C4-2B (cell line): Measurements from ENCODE around the gene SENP7.

Experiments
- H3K27ac ChIP-seq: fragments of 450-650 bp; 2 replicates; pipeline ENCODE4 v1.5.1; 2017
- CTCF ChIP-seq: fragments of 450-650 bp; conservative IDR thresholded peaks from 2 replicates; pipeline ENCODE4 v1.5.1; 2017; ENCODE audit warnings: mild to moderate bottlenecking
- ZFX ChIP-seq: fragments of 450-650 bp; IDR thresholded peaks from 2 replicates; pipeline ENCODE4 v1.6.1; 2017

The SENP7 gene

GRCh38 chr3:101513419-101513986 is 491 bp upstream of the SENP7 start:
- H3K27ac ChIP-seq, result peak overlapping the region; percentile 81
- no peak for TF ChIP-seq ZFX
- TF ChIP-seq CTCF, result no peak

- peak overlapping the region; percentile 81 for H3K27ac ChIP-seq
- TF ChIP-seq ZFX (no peak), CTCF (no peak)
These were observed 691 bp downstream of the SENP7 start for GRCh38 chr3:101512396-101512645.

GRCh38 chr3:101509811-101510210 is 3.2 kb downstream of the SENP7 start:
- TF ChIP-seq ZFX, result no peak
- no peak for TF ChIP-seq CTCF
- no peak overlapping the region for H3K27ac ChIP-seq

GRCh38 chr3:101509281-101509680 is 3.7 kb downstream of the SENP7 start:
- no peak for TF ChIP-seq CTCF
- no peak for TF ChIP-seq ZFX
- no peak overlapping the region for H3K27ac ChIP-seq

- no peak for TF ChIP-seq ZFX
- TF ChIP-seq CTCF, result no peak
- H3K27ac ChIP-seq, result no peak overlapping the region
These were observed 11.2 kb downstream of the SENP7 start for GRCh38 chr3:101501783-101502182.

- H3K27ac ChIP-seq, result no peak overlapping the region
- TF ChIP-seq CTCF (no peak), ZFX (no peak)
These were observed 12.8 kb downstream of the SENP7 start for GRCh38 chr3:101500208-101500607.

GRCh38 chr3:101497803-101498202 is 15.2 kb downstream of the SENP7 start:
- no peak overlapping the region for H3K27ac ChIP-seq
- TF ChIP-seq CTCF, result no peak
- TF ChIP-seq ZFX, result no peak
